Activated CD8-positive, alpha-beta memory T cell treated with anti-CD3 and anti-CD28 coated beads, Interleukin-2, amount 10 ng/mL, durations not matched to agents 7 days and 5 days (primary cell): ENCODE results near the gene RBBP4. TPM values are rescaled to one million over a fixed set of nuclear protein-coding genes. Genes with fewer than 3 reads are reported as not detected.
A peak's percentile ranks its signal among the peaks of the same experiment; 100 is the strongest.

Source experiments
- ATAC-seq: fragments of 150-1000 bp; cut with Tn5 transposase; one replicate; pipeline ENCODE4 v1.10.0; 2021; ENCODE audit warnings: moderate library complexity
- CTCF ChIA-PET: fragments of 350-600 bp; sonication (Branson Sonifier 250); formaldehyde crosslinking; loops from one replicate; lab custom pipeline; 2021; ENCODE audit warnings: antibody characterized with exemption; lab: Charles Lee
- DNase-seq: peaks from one replicate; pipeline ENCODE4 v3.0.0-alpha.2; 2020
- H3K27ac Mint-ChIP-seq: one replicate; pipeline ENCODE4 v1.8.0; 2021; ENCODE audit warnings: mild to moderate bottlenecking, mixed read lengths
- H3K27me3 Mint-ChIP-seq: one replicate; pipeline ENCODE4 v1.8.0; 2021; ENCODE audit warnings: mixed read lengths
- H3K36me3 Mint-ChIP-seq: one replicate; pipeline ENCODE4 v1.8.0; 2021; ENCODE audit warnings: mild to moderate bottlenecking, mixed read lengths
- H3K4me1 Mint-ChIP-seq: one replicate; pipeline ENCODE4 v1.8.0; 2021; ENCODE audit warnings: mixed read lengths
- H3K4me3 Mint-ChIP-seq: one replicate; pipeline ENCODE4 v1.8.0; 2021; ENCODE audit warnings: mild to moderate bottlenecking, moderate library complexity, mixed read lengths
- H3K9me3 Mint-ChIP-seq: one replicate; pipeline ENCODE4 v1.8.0; 2022; ENCODE audit warnings: low read depth, mixed read lengths
- total RNA-seq, 2 experiments: library from RNA; stranded (reverse); gene quantifications; one replicate each; pipeline ENCODE4 v1.2.3, GENCODE V29; 2021

The RBBP4 gene
- total RNA-seq, 2 experiments from 2014 or later: 284 to 336 TPM

GRCh38 chr1:32724678-32725614, 73.9 kb downstream of the RBBP4 start:
- Mint-ChIP-seq H3K27ac (peak overlapping the region; percentile 33), H3K36me3 (no peaks in the 10 kb centered on the region), H3K9me3 (no peaks in the 10 kb centered on the region), H3K4me3 (no peak overlapping the region), H3K4me1 (peaks cover 10% of the 10 kb centered on the region), H3K27me3 (peaks cover 9% of the 10 kb centered on the region)
- DNase-seq (peak; percentile 51), ATAC-seq (peak; percentile 39)
- CTCF ChIA-PET: interaction anchor here (0.9 to 4.2 kb wide), 4 partner anchors 13 to 205 kb away, joined by 3 to 15 read pairs (median 8); no protein-coding TSS in a partner anchor

GRCh38 chr1:32725615-32725982, 74.6 kb downstream of the RBBP4 start:
- no peaks in the 10 kb centered on the region for H3K36me3 Mint-ChIP-seq
- H3K9me3 Mint-ChIP-seq: no peaks in the 10 kb centered on the region
- ATAC-seq: no peak
- H3K27ac Mint-ChIP-seq: no peak overlapping the region
- CTCF ChIA-PET: interaction anchor here (0.9 to 3.1 kb wide), 3 partner anchors 13 to 205 kb away, joined by 3 to 12 read pairs (median 4); no protein-coding TSS in a partner anchor
- DNase-seq: no peak
- no peak overlapping the region for H3K4me3 Mint-ChIP-seq
- H3K4me1 Mint-ChIP-seq: peaks cover 10% of the 10 kb centered on the region
- peaks cover 7% of the 10 kb centered on the region for H3K27me3 Mint-ChIP-seq

GRCh38 chr1:32727876-32728275, 76.9 kb downstream of the RBBP4 start:
- H3K27ac Mint-ChIP-seq: no peak overlapping the region
- peaks cover 3% of the 10 kb centered on the region for H3K27me3 Mint-ChIP-seq
- no peak overlapping the region for H3K4me3 Mint-ChIP-seq
- H3K36me3 Mint-ChIP-seq: no peaks in the 10 kb centered on the region
- DNase-seq: no peak
- no peaks in the 10 kb centered on the region for H3K9me3 Mint-ChIP-seq
- CTCF ChIA-PET: interaction anchor here (0.8 to 3.1 kb wide), 4 partner anchors 15 to 159 kb away, joined by 3 to 12 read pairs (median 10); partner anchors contain the start of gene HPCA
- ATAC-seq: no peak
- H3K4me1 Mint-ChIP-seq: peaks cover 16% of the 10 kb centered on the region

GRCh38 chr1:32728413-32729077, 77.5 kb downstream of the RBBP4 start:
- CTCF ChIA-PET: interaction anchor here (2.4 to 2.5 kb wide), 2 partner anchors 16 to 44 kb away, joined by 8 to 11 read pairs; no protein-coding TSS in a partner anchor
- no peak for DNase-seq
- H3K27me3 Mint-ChIP-seq: peaks cover 3% of the 10 kb centered on the region

GRCh38 chr1:32729254-32730046, 78.4 kb downstream of the RBBP4 start:
- Mint-ChIP-seq H3K36me3 (no peaks in the 10 kb centered on the region), H3K9me3 (no peaks in the 10 kb centered on the region), H3K4me3 (no peak overlapping the region), H3K4me1 (peaks cover 16% of the 10 kb centered on the region), H3K27me3 (peaks cover 3% of the 10 kb centered on the region), H3K27ac (no peak overlapping the region)
- no peak for DNase-seq
- CTCF ChIA-PET: interaction anchor here (2.4 to 2.5 kb wide), 2 partner anchors 17 to 43 kb away, joined by 8 to 11 read pairs; no protein-coding TSS in a partner anchor
- no peak for ATAC-seq

More at GRCh38 chr1:32728413-32729077, 77.5 kb downstream of the RBBP4 start:
- H3K9me3 Mint-ChIP-seq: no peaks in the 10 kb centered on the region
- H3K4me3 Mint-ChIP-seq: no peak overlapping the region
- ATAC-seq: no peak
- H3K27ac Mint-ChIP-seq: no peak overlapping the region
- no peaks in the 10 kb centered on the region for H3K36me3 Mint-ChIP-seq
- peaks cover 16% of the 10 kb centered on the region for H3K4me1 Mint-ChIP-seq

- Mint-ChIP-seq H3K27me3 (peaks cover 8% of the 10 kb centered on the region), H3K9me3 (no peaks in the 10 kb centered on the region), H3K36me3 (no peaks in the 10 kb centered on the region), H3K4me3 (no peak overlapping the region), H3K4me1 (peaks cover 6% of the 10 kb centered on the region), H3K27ac (no peak overlapping the region)
- DNase-seq (no peak), ATAC-seq (no peak)
- CTCF ChIA-PET: interaction anchor here (2.5 to 3.0 kb wide), 2 partner anchors 22 to 40 kb away, joined by 9 to 13 read pairs; no protein-coding TSS in a partner anchor
These were observed 82.7 kb downstream of the RBBP4 start for GRCh38 chr1:32733582-32734321.

Other genes starting within 250 kb of the RBBP4 start
- gene ZBTB8B, start 186.1 kb upstream of the RBBP4 start, total RNA-seq: not detected
- gene ZBTB8A, start 111.8 kb upstream of the RBBP4 start, total RNA-seq: under 1 TPM in 1 of 2 experiments, not detected in 1; 0.23 TPM
- gene ZBTB8OS, start 658 bp upstream of the RBBP4 start, total RNA-seq: 10 to 100 TPM; 70.5 to 75.8 TPM
- not detected for gene SYNC, start 51.6 kb downstream of the RBBP4 start, total RNA-seq
- 100 to 1,000 TPM; 192 to 238 TPM for gene YARS1, start 166.2 kb downstream of the RBBP4 start, total RNA-seq
- gene S100PBP, start 166.4 kb downstream of the RBBP4 start, total RNA-seq: 100 to 1,000 TPM in 1 of 2 experiments, 10 to 100 TPM in 1; 85.3 to 102 TPM
- gene FNDC5, start 219.7 kb downstream of the RBBP4 start, total RNA-seq: not detected
- gene HPCA, start 235.3 kb downstream of the RBBP4 start, total RNA-seq: under 1 TPM in 1 of 2 experiments, not detected in 1; 0.35 TPM